Activated T-cell treated with anti-CD3 and anti-CD28 coated beads, Interleukin-2, amount 50 U/mL, for 24 hours (primary cell): ENCODE measurements around the gene TNP2.

ENCODE experiments used
- DNase-seq: peaks from one replicate; pipeline ENCODE4 v3.0.0-alpha.2; 2020
- H3K27ac Mint-ChIP-seq: 2 replicates; pipeline ENCODE4 v1.8.0; 2020; ENCODE audit warnings: mild to moderate bottlenecking, mixed read lengths
- H3K27me3 Mint-ChIP-seq: 2 replicates; pipeline ENCODE4 v1.8.0; 2020; ENCODE audit warnings: mixed read lengths
- H3K36me3 Mint-ChIP-seq: 2 replicates; pipeline ENCODE4 v1.8.0; 2020; ENCODE audit warnings: low read depth, mixed read lengths
- H3K4me1 Mint-ChIP-seq: 2 replicates; pipeline ENCODE4 v1.8.0; 2020; ENCODE audit warnings: low read depth, mixed read lengths
- H3K4me3 Mint-ChIP-seq: 2 replicates; pipeline ENCODE4 v1.8.0; 2020; ENCODE audit warnings: mild to moderate bottlenecking, moderate library complexity, mixed read lengths
- H3K9me3 Mint-ChIP-seq: 2 replicates; pipeline ENCODE4 v1.8.0; 2020; ENCODE audit warnings: mixed read lengths

TNP2 gene

GRCh38 chr16:11274964-11275363, 5.8 kb upstream of the TNP2 start:
- no peak for DNase-seq
- no peaks in the 10 kb centered on the region for H3K36me3 Mint-ChIP-seq
- H3K4me3 Mint-ChIP-seq = no peak overlapping the region
- H3K27me3 Mint-ChIP-seq = no peaks in the 10 kb centered on the region
- no peaks in the 10 kb centered on the region for H3K9me3 Mint-ChIP-seq
- no peaks in the 10 kb centered on the region for H3K4me1 Mint-ChIP-seq
- H3K27ac Mint-ChIP-seq = no peak overlapping the region

- H3K27me3 Mint-ChIP-seq = no peaks in the 10 kb centered on the region
- no peaks in the 10 kb centered on the region for H3K4me1 Mint-ChIP-seq
- H3K36me3 Mint-ChIP-seq = no peaks in the 10 kb centered on the region
- no peak overlapping the region for H3K27ac Mint-ChIP-seq
- H3K9me3 Mint-ChIP-seq = no peaks in the 10 kb centered on the region
- no peak for DNase-seq
- H3K4me3 Mint-ChIP-seq = no peak overlapping the region
These were observed 4.7 kb upstream of the TNP2 start for GRCh38 chr16:11273721-11274324.

GRCh38 chr16:11272921-11273720, 4.0 kb upstream of the TNP2 start, which contains the start of gene PRM3:
TSS of gene PRM3 (minus strand) at chr16:11273629. CDS start at chr16:11273595, 34 bp downstream.
- no peak within 1 kb of the TSS for H3K27ac Mint-ChIP-seq
- no peaks in the 10 kb centered on the region for H3K36me3 Mint-ChIP-seq
- H3K9me3 Mint-ChIP-seq = no peaks in the 10 kb centered on the region
- H3K4me3 Mint-ChIP-seq = no peak within 1 kb of the TSS
- no peaks in the 10 kb centered on the region for H3K27me3 Mint-ChIP-seq
- DNase-seq = no peak
- H3K4me1 Mint-ChIP-seq = no peaks in the 10 kb centered on the region

- no peaks in the 10 kb centered on the region for H3K27me3 Mint-ChIP-seq
- no peaks in the 10 kb centered on the region for H3K4me1 Mint-ChIP-seq
- H3K4me3 Mint-ChIP-seq = no peak overlapping the region
- no peaks in the 10 kb centered on the region for H3K9me3 Mint-ChIP-seq
- H3K36me3 Mint-ChIP-seq = no peaks in the 10 kb centered on the region
- no peak for DNase-seq
- no peak overlapping the region for H3K27ac Mint-ChIP-seq
These were observed 3.4 kb upstream of the TNP2 start for GRCh38 chr16:11272484-11272883.

GRCh38 chr16:11271610-11272009, 2.5 kb upstream of the TNP2 start:
- Mint-ChIP-seq H3K27me3 (no peaks in the 10 kb centered on the region), H3K9me3 (no peaks in the 10 kb centered on the region), H3K27ac (no peak overlapping the region), H3K4me3 (no peak overlapping the region), H3K4me1 (no peaks in the 10 kb centered on the region), H3K36me3 (no peaks in the 10 kb centered on the region)
- DNase-seq = no peak

GRCh38 chr16:11270602-11271162, 1.6 kb upstream of the TNP2 start:
- Mint-ChIP-seq H3K9me3 (no peaks in the 10 kb centered on the region), H3K36me3 (no peaks in the 10 kb centered on the region), H3K27me3 (no peaks in the 10 kb centered on the region), H3K4me1 (peaks cover under 1% of the 10 kb centered on the region), H3K27ac (no peak overlapping the region), H3K4me3 (no peak overlapping the region)
- DNase-seq = no peak

- no peaks in the 10 kb centered on the region for H3K36me3 Mint-ChIP-seq
- H3K27me3 Mint-ChIP-seq = no peaks in the 10 kb centered on the region
- no peak overlapping the region for H3K27ac Mint-ChIP-seq
These were observed 4.0 kb downstream of the TNP2 start for GRCh38 chr16:11265124-11265523.

GRCh38 chr16:11264155-11264832, 4.8 kb downstream of the TNP2 start:
- Mint-ChIP-seq H3K36me3 (no peaks in the 10 kb centered on the region), H3K4me3 (peak overlapping the region; percentile 43), H3K27ac (peak overlapping the region; percentile 91), H3K27me3 (no peaks in the 10 kb centered on the region), H3K4me1 (peaks cover 42% of the 10 kb centered on the region), H3K9me3 (no peaks in the 10 kb centered on the region)
- no peak for DNase-seq

More at GRCh38 chr16:11265124-11265523, 4.0 kb downstream of the TNP2 start:
- DNase-seq = no peak
- no peaks in the 10 kb centered on the region for H3K9me3 Mint-ChIP-seq
- no peak overlapping the region for H3K4me3 Mint-ChIP-seq
- peaks cover 37% of the 10 kb centered on the region for H3K4me1 Mint-ChIP-seq

GRCh38 chr16:11263737-11264136, 5.4 kb downstream of the TNP2 start:
- H3K9me3 Mint-ChIP-seq = no peaks in the 10 kb centered on the region
- H3K4me3 Mint-ChIP-seq = peak overlapping the region; percentile 43
- peaks cover 48% of the 10 kb centered on the region for H3K4me1 Mint-ChIP-seq
- H3K36me3 Mint-ChIP-seq = no peaks in the 10 kb centered on the region
- peak overlapping the region; percentile 91 for H3K27ac Mint-ChIP-seq
- H3K27me3 Mint-ChIP-seq = no peaks in the 10 kb centered on the region
- peak; percentile 66 for DNase-seq

GRCh38 chr16:11262915-11263314, 6.2 kb downstream of the TNP2 start:
- Mint-ChIP-seq H3K36me3 (no peaks in the 10 kb centered on the region), H3K4me1 (peaks cover 56% of the 10 kb centered on the region), H3K27ac (no peak overlapping the region), H3K4me3 (no peak overlapping the region), H3K9me3 (no peaks in the 10 kb centered on the region), H3K27me3 (no peaks in the 10 kb centered on the region)
- DNase-seq = no peak

GRCh38 chr16:11260596-11260966, 8.5 kb downstream of the TNP2 start:
- Mint-ChIP-seq H3K9me3 (no peaks in the 10 kb centered on the region), H3K4me3 (no peak overlapping the region), H3K27ac (no peak overlapping the region), H3K36me3 (peaks cover 8% of the 10 kb centered on the region), H3K4me1 (peaks cover 67% of the 10 kb centered on the region), H3K27me3 (no peaks in the 10 kb centered on the region)
- DNase-seq = no peak

GRCh38 chr16:11259655-11260595, 9.2 kb downstream of the TNP2 start:
- H3K4me1 Mint-ChIP-seq = peaks cover 63% of the 10 kb centered on the region
- H3K4me3 Mint-ChIP-seq = no peak overlapping the region
- no peaks in the 10 kb centered on the region for H3K27me3 Mint-ChIP-seq
- H3K9me3 Mint-ChIP-seq = no peaks in the 10 kb centered on the region
- no peak for DNase-seq
- H3K36me3 Mint-ChIP-seq = peaks cover 13% of the 10 kb centered on the region
- peak overlapping the region; percentile 99 for H3K27ac Mint-ChIP-seq

GRCh38 chr16:11258553-11259492, 10.3 kb downstream of the TNP2 start:
- Mint-ChIP-seq H3K36me3 (peaks cover 23% of the 10 kb centered on the region), H3K4me1 (peaks cover 52% of the 10 kb centered on the region), H3K27me3 (no peaks in the 10 kb centered on the region), H3K4me3 (peak overlapping the region; percentile 36), H3K9me3 (no peaks in the 10 kb centered on the region), H3K27ac (peak overlapping the region; percentile 99)
- DNase-seq = peak; percentile 63
